HepG2 (cell line): Measurements from ENCODE around the gene TIA1. TPM values are rescaled to one million over a fixed set of nuclear protein-coding genes. Genes with fewer than 3 reads are reported as not detected.

ENCODE experiments used
- ATAC-seq: fragments of 200-7000 bp; cut with Tn5 transposase; 3 replicates; pipeline ENCODE4 v1.9.1; 2020; ENCODE audit warnings: mild to moderate bottlenecking, moderate library complexity
- Bru-seq: library from RNA; stranded (reverse); fragments of 400-500 nt; gene quantifications from one replicate; lab custom pipeline; 2021; lab: Mats Ljungman, UMichigan
- BruChase-seq, 2 experiments: library from RNA; stranded (reverse); fragments of 400-500 nt; gene quantifications; one replicate each; lab custom pipeline; 2021; lab: Mats Ljungman, UMichigan
- BruUV-seq: library from RNA; stranded (reverse); fragments of 400-500 nt; replicated peaks from 2 replicates; lab custom pipeline; 2021; lab: Mats Ljungman, UMichigan
- CTCF ChIA-PET: fragments of 300-600 bp; formaldehyde crosslinking; extraction: SDS; loops from one replicate; lab custom pipeline; 2021; ENCODE audit warnings: low total read pairs, inconsistent platforms, low intra/inter-chr PET ratio; lab: Yijun Ruan, JAX
- POLR2A ChIA-PET: fragments of 350-600 bp; sonication (Branson Sonifier 250); formaldehyde crosslinking; loops from one replicate; lab custom pipeline; 2020; ENCODE audit warnings: antibody characterized with exemption, inconsistent platforms; lab: Yijun Ruan, JAX
- DNase-seq: peaks from one replicate; pipeline ENCODE4 v3.0.0-alpha.2; 2015; ENCODE audit warnings: low spot score
- FAIRE-seq: peaks from 3 replicates; lab custom pipeline; 2011; peaks lifted over from hg19 to GRCh38; lab: Jason Lieb, UNC
- H2AFZ ChIP-seq: one replicate; pipeline ENCODE4 v1.6.1; 2011; ENCODE audit warnings: low read length, inconsistent platforms
- H3K27ac ChIP-seq: fragments of 300-600 bp; 3 replicates; pipeline ENCODE4 v1.8.0; 2011; ENCODE audit warnings: mixed run types, mild to moderate bottlenecking, mixed read lengths, low read length, inconsistent platforms; ENCODE audit not compliant: insufficient read depth; ENCODE audit errors: extremely low read length
- H3K27me3 ChIP-seq, 2 experiments: fragments of 200-600 bp in 1 of 2; 2 replicates in 1 of 2; 3 replicates in 1 of 2; pipeline versions ENCODE4 v1.6.0 to v1.8.0; 2011; ENCODE audit warnings: low read length in 2 of 2, mild to moderate bottlenecking in 2 of 2, moderate library complexity in 2 of 2, inconsistent platforms in 1 of 2; ENCODE audit not compliant: insufficient read depth in 2 of 2, control insufficient read depth in 1 of 2
- H3K36me3 ChIP-seq, 2 experiments: fragments of 200-600 bp in 1 of 2; replicated peaks in 1 of 2; 2 replicates in 1 of 2; 3 replicates in 1 of 2; pipeline versions ENCODE4 v1.5.1 to v1.8.0; 2011; ENCODE audit warnings: low read length in 2 of 2, inconsistent platforms in 1 of 2; ENCODE audit not compliant: insufficient read depth in 2 of 2, control insufficient read depth in 1 of 2
- H3K4me1 ChIP-seq: 2 replicates; pipeline ENCODE4 v1.5.1; 2012; ENCODE audit warnings: low read length, inconsistent platforms; ENCODE audit not compliant: insufficient read depth
- H3K4me2 ChIP-seq: 2 replicates; pipeline ENCODE4 v1.6.0; 2011; ENCODE audit warnings: low read depth, low read length, inconsistent platforms
- H3K4me3 ChIP-seq, 3 experiments: fragments of 200-600 bp in 1 of 3; sonication (generic), shearing (Covaris generic) in 1 of 3; replicated peaks in 1 of 3; 2 replicates each; pipeline ENCODE4 v1.5.1; 2011 to 2016; ENCODE audit warnings: low read length in 3 of 3, inconsistent platforms in 2 of 3, low read depth in 2 of 3, mild to moderate bottlenecking in 2 of 3, control low read depth in 1 of 3, mixed read lengths in 1 of 3; ENCODE audit not compliant: insufficient read depth in 1 of 3
- H3K79me2 ChIP-seq: one replicate; pipeline ENCODE4 v1.6.1; 2011; ENCODE audit warnings: low read length, inconsistent platforms; ENCODE audit not compliant: insufficient read depth
- H3K9ac ChIP-seq: 2 replicates; pipeline ENCODE4 v1.6.0; 2011; ENCODE audit warnings: mild to moderate bottlenecking, low read depth, low read length, inconsistent platforms; ENCODE audit not compliant: insufficient read depth
- H3K9me3 ChIP-seq: 2 replicates; pipeline ENCODE4 v1.5.1; 2012; ENCODE audit warnings: mild to moderate bottlenecking, low read length
- H4K20me1 ChIP-seq: 2 replicates; pipeline ENCODE4 v1.6.0; 2011; ENCODE audit warnings: inconsistent platforms, mild to moderate bottlenecking, low read length, moderate library complexity; ENCODE audit not compliant: insufficient read depth
- ATF5 ChIP-seq: sonication (generic); formaldehyde crosslinking; IDR thresholded peaks from 2 replicates; pipeline ENCODE4 v1.4.0; 2020; ENCODE audit warnings: mild to moderate bottlenecking, low read depth, missing genetic modification reagents
- NCOA2 ChIP-seq: sonication (generic); formaldehyde crosslinking; IDR thresholded peaks from 2 replicates; pipeline ENCODE4 v1.8.0; 2022; ENCODE audit warnings: inconsistent platforms
- PTBP1 ChIP-seq: fragments of 200-400 bp; formaldehyde crosslinking; IDR thresholded peaks from 2 replicates; pipeline ENCODE4 v1.6.1; 2018; ENCODE audit warnings: low read length, low read depth; ENCODE audit not compliant: poor library complexity, severe bottlenecking
- TBL1XR1 ChIP-seq: fragments of 150-350 bp; IDR thresholded peaks from 2 replicates; pipeline ENCODE4 v1.6.1; 2014; ENCODE audit warnings: borderline replicate concordance, low read length; ENCODE audit not compliant: partially characterized antibody
- ZNF589 ChIP-seq: sonication (generic); formaldehyde crosslinking; conservative IDR thresholded peaks from 2 replicates; pipeline ENCODE4 v1.8.0; 2022; ENCODE audit warnings: mild to moderate bottlenecking, moderate library complexity, missing genetic modification reagents
- ZNF670 ChIP-seq: sonication (generic); formaldehyde crosslinking; IDR thresholded peaks from 2 replicates; pipeline ENCODE4 v1.8.0; 2022; ENCODE audit warnings: mild to moderate bottlenecking, missing genetic modification reagents, borderline replicate concordance
- ZNF770 ChIP-seq: sonication (generic); formaldehyde crosslinking; IDR thresholded peaks from 2 replicates; pipeline ENCODE4 v1.5.0; 2020; ENCODE audit warnings: mild to moderate bottlenecking, missing genetic modification reagents
- WGBS: methylation state at CpG from one replicate; pipeline ENCODE4 v1.1.6; 2017; ENCODE audit warnings: low lambda C conversion rate; 5-methylcytosine and 5-hydroxymethylcytosine counted together
- in situ Hi-C: cut with HindIII; loops from 2 replicates; pipeline ENCODE4 v1.10.0; 2017; ENCODE audit warnings: low pct_unique_long_range_greater_than_20kb; ENCODE audit not compliant: extremely low pct_ligation_motif_present
- intact Hi-C: fragments of 100-400 bp; cut with micrococcal nuclease; formaldehyde crosslinking; loops from one replicate; pipeline ENCODE4 v1.10.0; 2022; ENCODE audit not compliant: unreplicated experiment
- long read RNA-seq, 2 experiments: library from RNA in 1 of 2; library from polyadenylated mRNA in 1 of 2; stranded (forward) in 1 of 2; unstranded in 1 of 2; transcript quantifications; one replicate each; pipeline ENCODE4 v2.0.0, GENCODE V29; 2019 to 2022
- polyA minus RNA-seq, 3 experiments: library from RNA; depleted of rRNA, polyadenylated mRNA; stranded (reverse); fragments of >200 nt; gene quantifications; 2 replicates each; pipeline ENCODE4 v1.2.3, GENCODE V29; 2011; ENCODE audit warnings: low replicate concordance in 1 of 3
- polyA plus RNA-seq, 8 experiments: library from polyadenylated mRNA; depleted of rRNA in 3 of 8; stranded (reverse) in 7 of 8; unstranded in 1 of 8; fragments of >200 nt; fragmentation: Illumina TruSeq in 4 of 8; extraction: Trizol in 4 of 8; gene quantifications; 2 replicates each; pipeline versions ENCODE4 v1.2.1 to v1.2.3, GENCODE V29; 2011 to 2016; ENCODE audit warnings: low read depth in 4 of 8, missing spikeins in 1 of 8, mixed read lengths in 1 of 8; ENCODE audit not compliant: insufficient read depth in 1 of 8
- total RNA-seq, 5 experiments: library from RNA; depleted of rRNA; stranded (reverse); fragments of >200 nt; fragmentation: Illumina TruSeq; extraction: Trizol; gene quantifications; 2 replicates each; pipeline ENCODE4 v1.2.3, GENCODE V29; 2016; ENCODE audit warnings: low read depth in 1 of 5
- TF ChIP-seq, protein P1 (sequence below): sonication (generic); formaldehyde crosslinking; IDR thresholded peaks from 2 replicates; pipeline ENCODE4 v1.4.0; 2020; ENCODE audit warnings: missing genetic modification reagents, borderline replicate concordance
- TF ChIP-seq, protein P2 (sequence below), 2 experiments: fragments of 450-650 bp in 1 of 2; sonication (generic) in 1 of 2; formaldehyde crosslinking; IDR thresholded peaks; 2 replicates each; pipeline versions ENCODE4 v1.5.0 to v1.8.0; 2020 to 2022; ENCODE audit warnings: mild to moderate bottlenecking in 1 of 2, missing genetic modification reagents in 1 of 2

TIA1 gene
- total RNA-seq (2016; rRNA removed; fragmentation: Illumina TruSeq; extraction: Trizol) (199 and 209 TPM in 2 replicates), polyA plus RNA-seq (2011; rRNA removed) (306 and 319 TPM in 2 replicates), polyA minus RNA-seq (2011; rRNA and poly(A)+ RNA removed; ENCODE audit: low replicate concordance) (79.8 and 109 TPM in 2 replicates), Bru-seq, nascent RNA (percentile 97 among the genes with signal in this experiment), BruChase-seq, experiment 1, labeled RNA remaining after a 6-hour chase (percentile 96 among the genes with signal in this experiment), BruChase-seq, experiment 2, labeled RNA remaining after a 2-hour chase (percentile 98 among the genes with signal in this experiment)
- total RNA-seq (2016; cell fraction: cytosol; rRNA removed; fragmentation: Illumina TruSeq; extraction: Trizol; ENCODE audit: low read depth): 46.3 and 52.7 TPM in 2 replicates
- total RNA-seq (2016; cell fraction: insoluble cytoplasmic fraction; rRNA removed; fragmentation: Illumina TruSeq; extraction: Trizol): 193 and 198 TPM in 2 replicates
- total RNA-seq (2016; cell fraction: membrane; rRNA removed; fragmentation: Illumina TruSeq; extraction: Trizol): 37.9 and 45.7 TPM in 2 replicates
- total RNA-seq (2016; cell fraction: nucleus; rRNA removed; fragmentation: Illumina TruSeq; extraction: Trizol): 256 and 292 TPM in 2 replicates
- 41.7 and 42.1 TPM in 2 replicates for polyA plus RNA-seq (2011; cell fraction: cytosol; rRNA removed)
- 1,074 and 1,129 TPM in 2 replicates for polyA plus RNA-seq (2011; cell fraction: nucleus; rRNA removed)
- 147 and 204 TPM in 2 replicates for polyA plus RNA-seq (2012)
- 6.0 and 6.8 TPM in 2 replicates for polyA plus RNA-seq (2016; cell fraction: cytosol; fragmentation: Illumina TruSeq; extraction: Trizol; ENCODE audit: low read depth)
- 108 and 119 TPM in 2 replicates for polyA plus RNA-seq (2016; cell fraction: insoluble cytoplasmic fraction; fragmentation: Illumina TruSeq; extraction: Trizol; ENCODE audit: low read depth)
- polyA plus RNA-seq (2016; cell fraction: membrane; fragmentation: Illumina TruSeq; extraction: Trizol; ENCODE audit: low read depth): 16.0 TPM in 2 replicates
- 613 and 622 TPM in 2 replicates for polyA plus RNA-seq (2016; cell fraction: nucleus; fragmentation: Illumina TruSeq; extraction: Trizol; ENCODE audit: insufficient read depth, low read depth)
- 61.2 and 67.1 TPM in 2 replicates for polyA minus RNA-seq (2011; cell fraction: cytosol; rRNA and poly(A)+ RNA removed)
- 718 and 820 TPM in 2 replicates for polyA minus RNA-seq (2011; cell fraction: nucleus; rRNA and poly(A)+ RNA removed)
- long read RNA-seq, experiment 1, full-length matches to known transcripts: 30 of 47 reads
- long read RNA-seq, experiment 1, partial matches to known transcripts: 4 of 47 reads
- long read RNA-seq, experiment 1, other reads (novel, unspliced or antisense): 13 of 47 reads
- long read RNA-seq, experiment 2, full-length matches to known transcripts: 3 of 55 reads
- long read RNA-seq, experiment 2, partial matches to known transcripts: 4 of 55 reads
- long read RNA-seq, experiment 2, other reads (novel, unspliced or antisense): 48 of 55 reads

DNA sequence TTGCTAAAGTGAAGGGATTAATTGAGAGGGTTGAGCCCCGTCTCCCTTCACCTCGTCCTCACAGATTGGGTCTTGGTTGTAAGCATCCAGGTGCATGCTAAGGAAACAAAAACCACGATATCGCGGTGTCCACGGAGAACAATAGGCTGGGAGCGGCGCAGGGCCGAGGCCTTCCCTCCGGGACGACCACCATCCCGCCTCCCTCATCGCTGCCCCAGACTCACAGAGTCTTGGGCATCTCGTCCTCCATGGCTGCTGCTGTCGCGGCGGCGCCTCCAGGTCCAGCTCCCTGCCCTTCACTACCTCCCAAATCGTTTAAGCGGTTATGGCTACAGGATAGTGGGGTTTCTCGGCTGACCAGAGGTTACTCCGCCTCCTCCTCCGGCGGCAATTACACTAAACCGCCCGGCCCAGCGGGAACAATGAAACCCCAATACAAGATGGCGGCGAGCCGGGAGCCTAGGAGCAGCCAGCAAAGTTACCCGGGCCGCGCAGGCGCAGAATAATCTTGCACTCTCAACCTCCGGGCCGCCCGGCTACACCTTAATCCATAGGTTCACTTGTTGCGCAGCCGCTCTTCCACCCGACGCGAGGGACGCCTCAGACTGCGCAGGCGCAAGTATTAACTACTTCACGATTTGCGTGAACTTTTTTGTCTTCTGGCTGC is at the start of gene TIA1:
Gene TIA1, minus strand, starts transcription at position 448 of the 667 bp plus-strand sequence. Its CDS starts 198 bp downstream, at position 250.
- in situ Hi-C loops: no loop called here
- POLR2A ChIA-PET: interaction anchor here (1.9 to 4.4 kb wide), 5 partner anchors 10 to 334 kb away, joined by 14 to 49 read pairs (median 20); partner anchors contain the start of genes C2orf42, MXD1, PCYOX1 and SNRPG
- peak within 1 kb of the TSS; percentile 99 for H3K9ac ChIP-seq
- TF ChIP-seq, protein P1, sequence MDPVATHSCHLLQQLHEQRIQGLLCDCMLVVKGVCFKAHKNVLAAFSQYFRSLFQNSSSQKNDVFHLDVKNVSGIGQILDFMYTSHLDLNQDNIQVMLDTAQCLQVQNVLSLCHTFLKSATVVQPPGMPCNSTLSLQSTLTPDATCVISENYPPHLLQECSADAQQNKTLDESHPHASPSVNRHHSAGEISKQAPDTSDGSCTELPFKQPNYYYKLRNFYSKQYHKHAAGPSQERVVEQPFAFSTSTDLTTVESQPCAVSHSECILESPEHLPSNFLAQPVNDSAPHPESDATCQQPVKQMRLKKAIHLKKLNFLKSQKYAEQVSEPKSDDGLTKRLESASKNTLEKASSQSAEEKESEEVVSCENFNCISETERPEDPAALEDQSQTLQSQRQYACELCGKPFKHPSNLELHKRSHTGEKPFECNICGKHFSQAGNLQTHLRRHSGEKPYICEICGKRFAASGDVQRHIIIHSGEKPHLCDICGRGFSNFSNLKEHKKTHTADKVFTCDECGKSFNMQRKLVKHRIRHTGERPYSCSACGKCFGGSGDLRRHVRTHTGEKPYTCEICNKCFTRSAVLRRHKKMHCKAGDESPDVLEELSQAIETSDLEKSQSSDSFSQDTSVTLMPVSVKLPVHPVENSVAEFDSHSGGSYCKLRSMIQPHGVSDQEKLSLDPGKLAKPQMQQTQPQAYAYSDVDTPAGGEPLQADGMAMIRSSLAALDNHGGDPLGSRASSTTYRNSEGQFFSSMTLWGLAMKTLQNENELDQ (CRISPR knock-in tag): peak; percentile 85; the same call in 1 of the 2 replicates
- TF ChIP-seq ZNF670 (peak; percentile 29; the same call in 1 of the 2 replicates), ATF5 (CRISPR knock-in tag) (no peak), TBL1XR1 (peak; percentile 62), NCOA2 (CRISPR knock-in tag) (no peak; the same call in none of the 2 replicates), ZNF589 (CRISPR knock-in tag) (0 out of 2 replicates have a peak, but pooled peaks have one; percentile 38), ZNF770 (peak; percentile 59), PTBP1 (peak; percentile 85)
- TF ChIP-seq, protein P2, sequence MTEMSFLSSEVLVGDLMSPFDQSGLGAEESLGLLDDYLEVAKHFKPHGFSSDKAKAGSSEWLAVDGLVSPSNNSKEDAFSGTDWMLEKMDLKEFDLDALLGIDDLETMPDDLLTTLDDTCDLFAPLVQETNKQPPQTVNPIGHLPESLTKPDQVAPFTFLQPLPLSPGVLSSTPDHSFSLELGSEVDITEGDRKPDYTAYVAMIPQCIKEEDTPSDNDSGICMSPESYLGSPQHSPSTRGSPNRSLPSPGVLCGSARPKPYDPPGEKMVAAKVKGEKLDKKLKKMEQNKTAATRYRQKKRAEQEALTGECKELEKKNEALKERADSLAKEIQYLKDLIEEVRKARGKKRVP (CRISPR knock-in tag; IDR thresholded peaks at IDR 0.05): no peak

More for the DNA sequence above, at the start of gene TIA1:
- Histone ChIP-seq H3K4me3 (peak within 1 kb of the TSS; percentile 96 to 98 (median 98)), H2AFZ (peak within 1 kb of the TSS; percentile 87), H3K9me3 (no peaks in the 10 kb centered on the region), H4K20me1 (peaks cover 29% of the 10 kb centered on the region), H3K27ac (peak within 1 kb of the TSS; percentile 98), H3K4me1 (peaks cover 47% of the 10 kb centered on the region), H3K36me3 (peaks cover 0 to 3% of the 10 kb centered on the region in 2 experiments; a peak in 1 of 5 replicates), H3K4me2 (peak within 1 kb of the TSS; percentile 74), H3K79me2 (peaks cover 51% of the 10 kb centered on the region), H3K27me3 (no peaks in the 10 kb centered on the region; a peak in 1 of 5 replicates)
- WGBS: 4% methylated on average over 27 of the region's 47 CpGs
- FAIRE-seq (peak; percentile 66), DNase-seq (peak; percentile 99), ATAC-seq (peak; percentile 93)
- TSS peak; percentile 79 for BruUV-seq
- CTCF ChIA-PET: interaction anchor here (0.7 kb wide), 1 partner anchor 54 kb away, joined by 3 read pairs; the partner anchor contains the start of gene FAM136A
- intact Hi-C loops: loop anchor here (1.0 to 5.0 kb wide), 6 partner anchors 21 to 336 kb away; partner anchors contain the start of genes C2orf42, PCBP1 and SNRPG
